H9 (cell line): Measurements from ENCODE around the gene NTSR2. TPM values are rescaled to one million over a fixed set of nuclear protein-coding genes. Genes with fewer than 3 reads are reported as not detected.

ENCODE experiments used
- DNase-seq: peaks from one replicate; pipeline ENCODE4 v3.0.0-alpha.2; 2017
- H2AFZ ChIP-seq: one replicate; pipeline ENCODE4 v1.6.1; 2013; ENCODE audit warnings: mild to moderate bottlenecking, low read length, control low read depth, moderate library complexity
- H2AK5ac ChIP-seq: 2 replicates; pipeline ENCODE4 v1.6.1; 2013; ENCODE audit warnings: low read length, control low read depth, mixed read lengths; ENCODE audit not compliant: insufficient read length
- H2BK120ac ChIP-seq: one replicate; pipeline ENCODE4 v1.6.1; 2013; ENCODE audit warnings: low read depth, mild to moderate bottlenecking, low read length, control low read depth, inconsistent platforms; ENCODE audit not compliant: poor library complexity, severe bottlenecking
- H2BK12ac ChIP-seq: 2 replicates; pipeline ENCODE4 v1.6.1; 2013; ENCODE audit warnings: low read length, control low read depth, mixed read lengths, low read depth; ENCODE audit not compliant: insufficient read length
- H2BK15ac ChIP-seq: 2 replicates; pipeline ENCODE4 v1.6.1; 2013; ENCODE audit warnings: low read depth, low read length, control low read depth
- H2BK20ac ChIP-seq: one replicate; pipeline ENCODE4 v1.6.1; 2013; ENCODE audit warnings: low read depth, mild to moderate bottlenecking, low read length, control low read depth, inconsistent platforms; ENCODE audit not compliant: poor library complexity, severe bottlenecking
- H2BK5ac ChIP-seq: 2 replicates; pipeline ENCODE4 v1.6.1; 2013; ENCODE audit warnings: low read length, control low read depth, mixed read lengths; ENCODE audit not compliant: insufficient read length
- H3K14ac ChIP-seq: 2 replicates; pipeline ENCODE4 v1.6.1; 2013; ENCODE audit warnings: low read length, control low read depth; ENCODE audit not compliant: insufficient read depth
- H3K18ac ChIP-seq: 2 replicates; pipeline ENCODE4 v1.6.1; 2013; ENCODE audit warnings: low read depth, mild to moderate bottlenecking, mixed read lengths, low read length, control low read depth; ENCODE audit not compliant: insufficient read length
- H3K23ac ChIP-seq: 2 replicates; pipeline ENCODE4 v1.6.1; 2013; ENCODE audit warnings: low read length, control low read depth, mixed read lengths, low read depth; ENCODE audit not compliant: insufficient read length
- H3K23me2 ChIP-seq: 2 replicates; pipeline ENCODE4 v1.6.1; 2013; ENCODE audit warnings: low read depth, mild to moderate bottlenecking, mixed read lengths, low read length, control low read depth; ENCODE audit not compliant: insufficient read length, poor library complexity, severe bottlenecking
- H3K27ac ChIP-seq: 2 replicates; pipeline ENCODE4 v1.5.1; 2013; ENCODE audit warnings: low read length, control low read depth, mixed read lengths, low read depth; ENCODE audit not compliant: insufficient read length
- H3K27me3 ChIP-seq: 2 replicates; pipeline ENCODE4 v1.6.1; 2013; ENCODE audit warnings: low read length, control low read depth, inconsistent platforms; ENCODE audit not compliant: insufficient read depth
- H3K4ac ChIP-seq: 2 replicates; pipeline ENCODE4 v1.6.1; 2013; ENCODE audit warnings: low read depth, mild to moderate bottlenecking, control low read depth, inconsistent platforms, low read length, moderate library complexity
- H3K4me1 ChIP-seq: 2 replicates; pipeline ENCODE4 v1.6.1; 2013; ENCODE audit warnings: low read length, control low read depth, inconsistent platforms; ENCODE audit not compliant: insufficient read depth
- H3K4me2 ChIP-seq: 2 replicates; pipeline ENCODE4 v1.6.1; 2013; ENCODE audit warnings: low read length, control low read depth, mixed read lengths; ENCODE audit not compliant: insufficient read length, insufficient read depth
- H3K56ac ChIP-seq: 2 replicates; pipeline ENCODE4 v1.6.1; 2013; ENCODE audit warnings: low read depth, mild to moderate bottlenecking, mixed read lengths, low read length, control low read depth; ENCODE audit not compliant: insufficient read length
- H3K79me1 ChIP-seq: 2 replicates; pipeline ENCODE4 v1.6.1; 2013; ENCODE audit warnings: low read depth, mild to moderate bottlenecking, moderate library complexity, low read length, control low read depth, inconsistent platforms; ENCODE audit not compliant: insufficient read depth, poor library complexity, severe bottlenecking
- H3K79me2 ChIP-seq: 2 replicates; pipeline ENCODE4 v1.6.1; 2013; ENCODE audit warnings: low read length, control low read depth, inconsistent platforms; ENCODE audit not compliant: insufficient read depth
- H3K9ac ChIP-seq: 2 replicates; pipeline ENCODE4 v1.6.1; 2013; ENCODE audit warnings: low read length, control low read depth, mixed read lengths; ENCODE audit not compliant: insufficient read length; ENCODE audit errors: extremely low read depth
- H3K9me3 ChIP-seq: one replicate; pipeline ENCODE4 v1.6.1; 2013; ENCODE audit warnings: low read depth, low read length, inconsistent platforms; ENCODE audit not compliant: control insufficient read depth
- H3T11ph ChIP-seq: one replicate; pipeline ENCODE4 v1.6.1; 2013; ENCODE audit warnings: mild to moderate bottlenecking, low read length, control low read depth, inconsistent platforms
- H4K20me1 ChIP-seq: one replicate; pipeline ENCODE4 v1.6.1; 2013; ENCODE audit not compliant: control insufficient read depth, insufficient read length, insufficient read depth
- H4K5ac ChIP-seq: 2 replicates; pipeline ENCODE4 v1.6.1; 2013; ENCODE audit warnings: low read depth, mild to moderate bottlenecking, mixed read lengths, low read length, control low read depth; ENCODE audit not compliant: insufficient read length
- H4K8ac ChIP-seq: replicated peaks from 2 replicates; pipeline ENCODE4 v1.6.1; 2013; ENCODE audit warnings: low read length, control low read depth, mixed read lengths, low read depth; ENCODE audit not compliant: insufficient read length
- H4K91ac ChIP-seq: 2 replicates; pipeline ENCODE4 v1.6.1; 2013; ENCODE audit warnings: low read depth, mild to moderate bottlenecking, moderate library complexity, mixed read lengths, low read length, control low read depth; ENCODE audit not compliant: insufficient read length
- H3K27ac Mint-ChIP-seq, 3 experiments: 2 replicates in 2 of 3; 3 replicates in 1 of 3; pipeline ENCODE4 v1.8.0; 2020 to 2021; ENCODE audit warnings: mixed read lengths in 3 of 3, mild to moderate bottlenecking in 1 of 3, moderate library complexity in 1 of 3
- H3K27me3 Mint-ChIP-seq: 2 replicates; pipeline ENCODE4 v1.8.0; 2021; ENCODE audit warnings: low read depth, mild to moderate bottlenecking, moderate library complexity, mixed read lengths
- H3K36me3 Mint-ChIP-seq, 3 experiments: 2 replicates in 2 of 3; 3 replicates in 1 of 3; pipeline ENCODE4 v1.8.0; 2020 to 2021; ENCODE audit warnings: low read depth in 3 of 3, mixed read lengths in 3 of 3; ENCODE audit not compliant: insufficient read depth in 1 of 3
- H3K4me1 Mint-ChIP-seq, 2 experiments: 2 replicates each; pipeline ENCODE4 v1.8.0; 2020; ENCODE audit warnings: mixed read lengths in 2 of 2
- H3K4me3 Mint-ChIP-seq, 2 experiments: 2 replicates in 1 of 2; 3 replicates in 1 of 2; pipeline ENCODE4 v1.8.0; 2020 to 2021; ENCODE audit warnings: mild to moderate bottlenecking in 2 of 2, mixed read lengths in 2 of 2, moderate library complexity in 1 of 2
- H3K9me3 Mint-ChIP-seq, 2 experiments: 2 replicates in 1 of 2; 3 replicates in 1 of 2; pipeline ENCODE4 v1.8.0; 2020; ENCODE audit warnings: mild to moderate bottlenecking in 2 of 2, mixed read lengths in 2 of 2, moderate library complexity in 1 of 2
- CTCF ChIP-seq: fragments of 200-600 bp; sonication (generic); conservative IDR thresholded peaks from 3 replicates; pipeline ENCODE4 v1.8.0; 2021; ENCODE audit warnings: antibody characterized with exemption, mild to moderate bottlenecking
- WGBS: extraction: QIAGEN DNeasy Blood & Tissue Kit; methylation state at CpG from one replicate; pipeline ENCODE4 v1.1.7; 2013; ENCODE audit warnings: missing lambda C conversion rate, low lambda C conversion rate, mixed read lengths; ENCODE audit not compliant: insufficient read length; ENCODE audit errors: extremely low coverage; 5-methylcytosine and 5-hydroxymethylcytosine counted together
- total RNA-seq: library from RNA; stranded (reverse); gene quantifications from 2 replicates; pipeline ENCODE4 v1.2.1, GENCODE V29; 2021

The NTSR2 gene
- total RNA-seq, 1 experiment from 2014 or later, result not detected

DNA sequence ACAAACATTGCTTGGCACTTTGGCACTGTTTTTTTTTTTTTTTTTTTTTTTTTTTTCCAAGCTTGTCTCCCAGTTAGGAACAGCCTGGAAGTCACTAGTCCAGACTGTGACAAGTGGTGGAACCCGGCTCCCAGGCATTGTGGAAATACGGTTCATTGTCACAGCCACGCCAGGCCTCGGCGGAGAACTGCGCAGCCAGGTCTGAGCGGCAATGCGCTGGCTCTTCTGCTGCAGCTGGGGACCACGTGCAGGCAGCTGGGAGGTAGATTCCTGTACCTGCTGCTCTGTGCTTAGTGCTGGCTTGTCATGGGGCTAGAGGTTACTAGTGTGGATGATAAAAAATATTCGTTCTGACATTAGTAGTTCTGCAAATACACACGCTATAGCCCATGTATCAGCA, 5.0 kb downstream of the NTSR2 start:
- Histone ChIP-seq H3K79me1 (no peaks in the 10 kb centered on the region), H3K56ac (no peak overlapping the region), H3K4me2 (no peak overlapping the region), H2AFZ (no peak overlapping the region), H3K18ac (no peak overlapping the region), H4K5ac (no peak overlapping the region), H2BK120ac (no peak overlapping the region), H3K9me3 (no peaks in the 10 kb centered on the region), H3K23ac (no peak overlapping the region), H2BK5ac (no peak overlapping the region), H3K4ac (no peak overlapping the region), H3K27ac (no peak overlapping the region), H3K9ac (no peak overlapping the region), H3K23me2 (peaks cover 2% of the 10 kb centered on the region), H2BK20ac (no peak overlapping the region), H2BK12ac (no peak overlapping the region), H3K14ac (no peak overlapping the region), H2AK5ac (no peak overlapping the region), H3K79me2 (no peaks in the 10 kb centered on the region), H2BK15ac (no peak overlapping the region), H3K4me1 (no peaks in the 10 kb centered on the region), H3K27me3 (peaks cover 7% of the 10 kb centered on the region), H4K91ac (no peak overlapping the region), H4K20me1 (no peaks in the 10 kb centered on the region), H3T11ph (no peak overlapping the region), H4K8ac (no peak overlapping the region)
- TF ChIP-seq CTCF, result no peak
- Mint-ChIP-seq H3K36me3 (peaks cover 2 to 7% (median 5%) of the 10 kb centered on the region in 3 experiments; a peak in 4 of 7 replicates), H3K27ac (no peak overlapping the region), H3K27me3 (peaks cover 33% of the 10 kb centered on the region), H3K4me3 (no peak overlapping the region), H3K4me1 (peaks cover under 1% of the 10 kb centered on the region in 2 experiments), H3K9me3 (peaks cover 10 to 11% of the 10 kb centered on the region in 2 experiments)
- DNase-seq, result no peak
- no CpG with 5 or more reads among the region's 11 CpGs for WGBS
